ENCODE data around the gene CHST13.

Gene CHST13

GRCh38 chr3:126544596-126545281, 20.8 kb downstream of the CHST13 start:
- TF ChIP-seq POLR2AphosphoS5 (IDR thresholded peaks at IDR 0.05; ENCODE audit: low read depth, low read length): no peak
- no peak for TF ChIP-seq SIN3A (IDR thresholded peaks at IDR 0.05; ENCODE audit: borderline replicate concordance, insufficient read depth, low read length)
- TF ChIP-seq FOXP2 (optimal IDR thresholded peaks at IDR 0.05; ENCODE audit: borderline replicate concordance, extremely low read depth, extremely low read length, insufficient read depth): no peak
- no peak for TF ChIP-seq TAF1 (IDR thresholded peaks at IDR 0.05; ENCODE audit: borderline replicate concordance, insufficient read depth, low read length)
- TF ChIP-seq, protein P1, sequence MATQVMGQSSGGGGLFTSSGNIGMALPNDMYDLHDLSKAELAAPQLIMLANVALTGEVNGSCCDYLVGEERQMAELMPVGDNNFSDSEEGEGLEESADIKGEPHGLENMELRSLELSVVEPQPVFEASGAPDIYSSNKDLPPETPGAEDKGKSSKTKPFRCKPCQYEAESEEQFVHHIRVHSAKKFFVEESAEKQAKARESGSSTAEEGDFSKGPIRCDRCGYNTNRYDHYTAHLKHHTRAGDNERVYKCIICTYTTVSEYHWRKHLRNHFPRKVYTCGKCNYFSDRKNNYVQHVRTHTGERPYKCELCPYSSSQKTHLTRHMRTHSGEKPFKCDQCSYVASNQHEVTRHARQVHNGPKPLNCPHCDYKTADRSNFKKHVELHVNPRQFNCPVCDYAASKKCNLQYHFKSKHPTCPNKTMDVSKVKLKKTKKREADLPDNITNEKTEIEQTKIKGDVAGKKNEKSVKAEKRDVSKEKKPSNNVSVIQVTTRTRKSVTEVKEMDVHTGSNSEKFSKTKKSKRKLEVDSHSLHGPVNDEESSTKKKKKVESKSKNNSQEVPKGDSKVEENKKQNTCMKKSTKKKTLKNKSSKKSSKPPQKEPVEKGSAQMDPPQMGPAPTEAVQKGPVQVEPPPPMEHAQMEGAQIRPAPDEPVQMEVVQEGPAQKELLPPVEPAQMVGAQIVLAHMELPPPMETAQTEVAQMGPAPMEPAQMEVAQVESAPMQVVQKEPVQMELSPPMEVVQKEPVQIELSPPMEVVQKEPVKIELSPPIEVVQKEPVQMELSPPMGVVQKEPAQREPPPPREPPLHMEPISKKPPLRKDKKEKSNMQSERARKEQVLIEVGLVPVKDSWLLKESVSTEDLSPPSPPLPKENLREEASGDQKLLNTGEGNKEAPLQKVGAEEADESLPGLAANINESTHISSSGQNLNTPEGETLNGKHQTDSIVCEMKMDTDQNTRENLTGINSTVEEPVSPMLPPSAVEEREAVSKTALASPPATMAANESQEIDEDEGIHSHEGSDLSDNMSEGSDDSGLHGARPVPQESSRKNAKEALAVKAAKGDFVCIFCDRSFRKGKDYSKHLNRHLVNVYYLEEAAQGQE (IDR thresholded peaks at IDR 0.05; ENCODE audit: insufficient read depth in 1 of 2, low read depth in 2 of 2, low read length in 2 of 2): no peak

- no peak for TF ChIP-seq FOXP2 (optimal IDR thresholded peaks at IDR 0.05; ENCODE audit: borderline replicate concordance, extremely low read depth, extremely low read length, insufficient read depth)
- TF ChIP-seq SIN3A (IDR thresholded peaks at IDR 0.05; ENCODE audit: borderline replicate concordance, insufficient read depth, low read length): no peak
- no peak for TF ChIP-seq POLR2AphosphoS5 (IDR thresholded peaks at IDR 0.05; ENCODE audit: low read depth, low read length)
- no peak for TF ChIP-seq TAF1 (IDR thresholded peaks at IDR 0.05; ENCODE audit: borderline replicate concordance, insufficient read depth, low read length)
- TF ChIP-seq, protein P1 (IDR thresholded peaks at IDR 0.05; ENCODE audit: insufficient read depth in 1 of 2, low read depth in 2 of 2, low read length in 2 of 2): no peak
These were observed 21.6 kb downstream of the CHST13 start for GRCh38 chr3:126545544-126545943.

GRCh38 chr3:126546013-126546412, 22.1 kb downstream of the CHST13 start:
- TF ChIP-seq SIN3A (IDR thresholded peaks at IDR 0.05; ENCODE audit: borderline replicate concordance, insufficient read depth, low read length) (no peak), POLR2AphosphoS5 (IDR thresholded peaks at IDR 0.05; ENCODE audit: low read depth, low read length) (no peak), FOXP2 (optimal IDR thresholded peaks at IDR 0.05; ENCODE audit: borderline replicate concordance, extremely low read depth, extremely low read length, insufficient read depth) (no peak), TAF1 (IDR thresholded peaks at IDR 0.05; ENCODE audit: borderline replicate concordance, insufficient read depth, low read length) (no peak)
- TF ChIP-seq, protein P1 (IDR thresholded peaks at IDR 0.05; ENCODE audit: insufficient read depth in 1 of 2, low read depth in 2 of 2, low read length in 2 of 2): no peak

DNA sequence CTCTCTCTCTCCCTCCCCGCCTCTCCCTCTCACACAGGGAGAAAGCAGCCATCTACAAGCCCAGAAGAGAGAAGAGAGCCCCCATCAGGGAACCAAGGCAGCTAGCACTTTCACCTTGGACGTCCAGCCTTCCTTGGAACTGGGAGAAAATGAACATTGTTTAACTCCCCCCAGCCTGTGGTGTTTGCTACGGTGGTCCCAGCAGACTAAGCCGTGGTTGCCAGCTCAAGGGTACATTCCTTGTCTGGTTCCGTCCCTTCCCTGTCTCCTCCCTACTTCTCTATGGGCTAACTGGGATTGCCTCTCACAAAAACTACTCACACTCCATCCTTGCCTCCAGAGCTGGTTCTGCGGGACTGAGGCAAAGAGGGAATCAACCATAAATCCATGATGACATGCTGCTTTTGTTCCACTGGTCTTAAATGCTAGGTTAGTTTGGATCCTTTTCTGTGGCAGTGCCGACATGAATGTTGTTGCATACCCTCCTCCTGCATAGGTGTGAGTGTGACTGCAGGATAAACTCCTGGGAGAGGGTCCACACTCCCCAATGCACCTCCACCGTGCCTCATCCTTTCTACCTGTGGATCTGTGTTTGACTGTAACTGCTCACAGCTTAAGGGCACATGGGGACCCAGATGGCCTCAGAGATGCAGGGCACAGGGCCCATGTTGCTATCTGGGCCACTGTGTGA, 22.7 kb downstream of the CHST13 start:
- TF ChIP-seq TAF1 (IDR thresholded peaks at IDR 0.05; ENCODE audit: borderline replicate concordance, insufficient read depth, low read length): no peak
- no peak for TF ChIP-seq SIN3A (IDR thresholded peaks at IDR 0.05; ENCODE audit: borderline replicate concordance, insufficient read depth, low read length)
- no peak for TF ChIP-seq FOXP2 (optimal IDR thresholded peaks at IDR 0.05; ENCODE audit: borderline replicate concordance, extremely low read depth, extremely low read length, insufficient read depth)
- TF ChIP-seq, protein P1 (IDR thresholded peaks at IDR 0.05; ENCODE audit: insufficient read depth in 1 of 2, low read depth in 2 of 2, low read length in 2 of 2): no peak
- TF ChIP-seq POLR2AphosphoS5 (IDR thresholded peaks at IDR 0.05; ENCODE audit: low read depth, low read length): no peak
